T-helper 1 cell (primary cell): Measurements from ENCODE around the gene PCSK5.

ENCODE experiments used
- DNase-seq, 5 donors: peaks; one replicate each; pipeline ENCODE4 v3.0.0-alpha.2; 2012 to 2020

The PCSK5 gene

DNA sequence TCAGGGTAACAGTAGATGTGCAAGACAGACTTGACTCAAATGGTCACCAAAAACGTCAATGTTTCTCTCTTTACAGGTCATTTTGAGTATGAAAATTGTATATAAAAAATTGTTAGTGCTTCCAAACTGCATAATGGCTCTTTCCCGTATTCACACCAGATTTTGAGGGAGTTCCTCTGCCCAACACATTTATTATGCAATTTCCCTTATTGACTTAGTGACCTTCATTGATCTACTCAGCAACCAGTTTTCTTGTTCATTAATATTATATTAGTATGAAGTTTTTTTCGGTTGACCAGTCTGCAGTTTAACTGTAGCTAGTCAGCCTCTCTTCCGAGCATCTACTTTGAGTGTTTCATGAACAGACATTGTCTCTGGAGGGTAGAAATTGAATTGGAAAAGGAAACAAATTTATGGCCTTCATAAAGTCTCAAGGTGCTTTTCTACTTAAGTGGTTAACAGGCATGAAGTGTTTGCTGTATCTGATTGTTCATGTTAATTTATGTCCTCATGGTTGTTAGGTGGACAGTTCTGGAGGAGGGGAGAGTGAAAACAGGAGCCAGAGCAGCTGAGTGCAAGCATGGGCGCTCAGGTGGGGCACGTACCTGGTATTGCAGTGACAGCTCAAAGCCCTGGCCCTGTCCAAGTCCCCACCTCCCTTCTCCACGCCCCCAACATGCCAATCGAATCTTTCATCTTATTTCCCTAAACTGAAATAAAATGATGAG is 263.6 kb downstream of the PCSK5 start:
- no peak for DNase-seq

- DNase-seq, result no peak
Observed at GRCh38 chr9:76155361-76155760, 264.9 kb downstream of the PCSK5 start.

DNA sequence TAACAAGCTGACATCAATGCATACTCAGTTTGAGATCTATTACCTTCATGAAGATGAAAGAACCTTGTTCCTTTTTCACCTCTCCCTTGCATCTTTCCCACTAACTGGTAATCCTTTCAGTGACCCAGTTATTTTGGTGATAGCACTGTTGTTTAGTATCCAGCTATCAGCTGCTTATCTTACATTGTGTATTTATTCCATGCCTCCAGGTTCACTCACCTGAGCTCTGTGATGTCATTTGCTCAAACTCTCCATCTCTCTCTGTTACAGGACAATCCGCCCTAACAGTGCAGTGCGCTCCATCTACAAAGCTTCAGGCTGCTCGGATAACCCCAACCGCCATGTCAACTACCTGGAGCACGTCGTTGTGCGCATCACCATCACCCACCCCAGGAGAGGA is 268.2 kb downstream of the PCSK5 start:
- no peak for DNase-seq

DNA sequence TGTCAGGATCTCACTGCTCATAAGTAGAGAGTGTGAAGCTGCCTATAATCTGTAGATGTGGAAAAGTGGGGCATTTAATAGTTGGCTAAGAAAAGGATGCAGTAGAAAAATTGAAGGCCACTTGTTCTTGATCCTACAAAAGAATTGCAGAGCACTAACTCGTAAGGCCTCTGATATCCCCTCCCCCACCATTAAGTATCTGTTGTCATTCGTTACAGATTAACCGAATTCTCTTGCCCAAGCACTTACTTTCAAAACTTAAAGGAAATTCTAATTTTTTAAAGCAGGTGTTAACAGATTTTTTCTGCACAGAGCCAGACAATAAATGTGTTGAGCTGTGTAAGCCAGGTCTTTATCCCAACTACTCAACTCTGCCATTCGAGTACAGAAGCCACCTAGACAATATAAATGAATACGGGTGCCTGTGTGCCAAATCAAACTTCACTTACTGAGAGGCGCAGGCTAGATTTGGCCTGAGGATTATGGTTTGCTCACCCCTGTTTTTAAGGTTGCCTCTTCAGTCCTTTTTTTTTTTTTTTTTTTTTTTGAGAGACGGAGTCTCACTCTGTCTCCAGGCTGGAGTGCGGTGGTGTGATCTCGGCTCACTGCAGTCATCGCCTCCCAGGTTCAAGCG is 268.9 kb downstream of the PCSK5 start:
- DNase-seq, result no peak

- DNase-seq, result no peak
Observed at GRCh38 chr9:76161106-76161505, 270.6 kb downstream of the PCSK5 start.

- no peak for DNase-seq
Observed at GRCh38 chr9:76161541-76161940, 271.1 kb downstream of the PCSK5 start.

DNA sequence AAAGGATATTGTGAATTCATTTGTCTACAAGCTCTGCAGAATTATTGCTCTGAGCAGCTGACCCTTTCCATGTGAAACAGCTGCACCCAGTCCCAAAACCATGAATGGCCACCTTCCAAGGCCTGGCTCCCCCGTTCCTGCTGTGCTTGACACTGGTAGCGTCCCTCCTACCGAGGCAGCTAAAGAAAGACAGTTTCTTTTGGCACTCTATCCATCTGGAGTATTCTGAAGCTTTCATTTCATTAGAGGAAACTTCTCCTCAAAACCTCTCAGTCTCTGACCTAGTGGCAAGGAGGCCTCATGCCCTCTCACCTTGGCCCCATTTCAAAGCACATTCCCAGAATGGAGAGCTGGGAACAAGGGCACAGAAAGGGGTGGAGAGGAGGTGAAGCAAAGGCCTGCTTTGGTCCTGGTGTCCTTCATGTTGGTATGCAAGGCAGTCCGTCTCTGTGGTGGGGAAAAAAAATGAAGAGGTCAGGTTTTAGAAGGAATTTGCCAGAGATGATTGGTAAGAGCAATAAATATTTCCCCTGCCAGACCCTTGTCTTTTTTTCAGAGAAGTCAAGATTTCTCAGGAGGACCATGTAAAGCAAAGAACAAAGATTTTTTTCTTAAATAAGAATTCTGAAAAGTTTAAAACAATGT is 271.7 kb downstream of the PCSK5 start:
- no peak for DNase-seq

DNA sequence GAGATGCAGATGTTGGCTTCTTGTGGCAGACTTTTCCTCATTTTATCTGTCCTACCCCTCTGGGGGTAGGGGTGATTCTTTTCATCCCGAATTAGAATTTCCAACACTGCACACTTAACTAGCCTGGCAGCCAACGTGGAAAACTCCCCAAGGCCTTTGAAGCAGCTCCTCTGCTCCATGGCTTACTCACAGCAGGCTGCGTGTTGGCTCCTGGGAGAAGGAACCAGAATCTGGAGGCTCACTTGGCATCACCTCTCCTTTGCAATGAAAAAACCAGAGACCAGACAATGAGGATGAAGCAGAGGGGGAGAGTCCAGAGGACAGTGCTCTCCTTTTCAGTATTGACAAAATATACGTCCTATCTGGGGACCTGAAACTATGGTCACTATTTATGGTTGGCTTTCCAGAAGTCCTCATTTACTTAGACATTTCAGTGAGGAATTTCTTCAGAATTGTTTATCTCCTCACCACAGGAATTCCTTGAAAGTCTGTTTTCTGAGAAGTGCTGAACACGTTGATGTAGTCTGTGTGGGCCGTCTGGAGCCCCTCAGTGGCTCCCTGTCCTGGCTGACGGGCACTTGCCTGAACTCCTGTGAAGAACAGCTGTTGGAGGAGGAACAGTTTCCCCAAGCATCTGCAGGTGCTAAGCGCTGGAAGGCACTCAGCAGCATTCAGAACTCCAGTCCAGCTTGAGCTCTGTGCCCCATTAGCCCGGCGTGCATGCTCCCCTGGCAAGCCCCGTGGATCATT is 272.5 kb downstream of the PCSK5 start:
- no peak for DNase-seq

DNA sequence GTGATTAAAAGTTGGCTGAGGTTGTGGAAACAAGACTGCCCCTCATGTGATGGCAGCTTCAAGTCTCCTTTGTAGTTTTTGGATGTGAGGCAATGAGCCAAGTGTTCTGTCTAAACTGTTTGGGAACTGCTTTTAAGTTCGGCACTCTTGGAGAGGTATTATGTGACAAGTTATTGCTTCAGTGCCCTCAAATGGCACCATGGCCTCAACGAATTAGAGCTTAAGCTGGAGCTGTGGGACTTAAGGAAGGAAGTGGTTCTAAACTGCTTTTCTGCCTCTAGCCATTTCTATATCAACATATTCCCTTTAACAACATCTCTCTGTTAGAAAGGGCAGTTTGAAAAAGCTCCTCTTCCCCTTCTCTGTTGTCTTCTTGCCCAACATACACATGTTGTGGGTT is 276.1 kb downstream of the PCSK5 start:
- DNase-seq, result no peak

DNA sequence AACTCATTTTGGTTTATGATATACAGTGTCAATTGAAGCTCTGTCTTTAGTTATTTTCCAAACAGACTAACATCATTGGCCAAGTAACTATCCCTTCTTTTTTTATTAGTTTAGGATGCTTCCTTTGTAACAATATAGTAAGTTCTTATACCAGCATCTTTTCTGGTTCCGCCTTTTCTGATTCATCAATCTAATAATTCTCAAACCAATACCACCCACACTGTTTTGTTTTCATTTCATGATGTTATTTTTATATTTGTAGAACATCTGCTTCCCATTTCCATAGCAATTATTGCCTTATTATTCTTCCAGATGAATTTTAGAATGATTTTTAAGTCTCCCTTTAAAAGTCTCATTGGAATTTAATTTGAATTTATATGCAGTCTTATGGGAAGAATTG is 285.7 kb downstream of the PCSK5 start:
- no peak for DNase-seq

- no peak for DNase-seq
Observed at GRCh38 chr9:76177931-76178330, 287.5 kb downstream of the PCSK5 start.

GRCh38 chr9:76180541-76180940 is 290.1 kb downstream of the PCSK5 start:
- no peak for DNase-seq

DNA sequence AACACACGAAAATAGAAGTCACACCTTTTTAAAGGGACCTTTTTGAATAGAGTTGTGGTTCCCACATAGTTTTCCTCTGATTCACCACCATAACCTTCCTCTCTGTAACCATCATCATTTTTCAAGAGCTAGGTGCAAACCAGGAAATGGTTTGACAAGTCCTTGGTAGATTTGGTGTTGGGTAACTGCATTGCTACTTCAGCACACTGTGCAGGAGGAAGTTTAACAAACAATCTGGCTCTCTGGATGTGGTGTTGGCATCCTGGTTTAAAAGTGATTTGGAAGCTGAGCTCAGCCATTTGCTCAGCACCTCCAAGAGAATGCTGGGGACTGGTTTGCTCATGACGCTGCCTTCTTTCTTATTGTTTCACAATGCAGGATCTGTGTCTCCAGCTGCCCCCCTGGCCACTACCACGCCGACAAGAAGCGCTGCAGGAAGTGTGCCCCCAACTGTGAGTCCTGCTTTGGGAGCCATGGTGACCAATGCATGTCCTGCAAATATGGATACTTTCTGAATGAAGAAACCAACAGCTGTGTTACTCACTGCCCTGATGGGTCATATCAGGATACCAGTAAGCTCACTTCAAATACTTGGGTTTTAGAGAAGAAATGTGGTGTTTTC is 290.7 kb downstream of the PCSK5 start:
- DNase-seq, result peak in 1 of 5 donors; percentile 54

DNA sequence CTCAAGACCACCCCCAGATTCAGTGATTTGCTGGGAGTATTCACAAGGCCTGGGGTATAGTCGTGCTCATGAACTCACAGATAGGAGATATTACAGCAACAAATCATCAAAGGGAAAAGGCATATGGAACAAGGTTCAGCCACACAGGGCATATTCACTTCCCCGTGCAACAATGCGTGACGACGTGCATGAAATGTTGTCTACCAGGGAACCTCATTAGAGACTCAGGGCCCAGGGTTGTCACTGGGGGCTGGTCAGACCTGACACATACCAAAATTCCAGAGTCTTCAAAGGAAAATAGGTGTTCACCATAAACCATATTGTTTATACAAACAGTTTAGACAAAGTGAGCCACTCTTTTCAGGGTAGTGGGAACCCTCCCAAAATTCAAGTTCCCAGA is 291.3 kb downstream of the PCSK5 start:
- no peak for DNase-seq

GRCh38 chr9:76185432-76185831 is 295.0 kb downstream of the PCSK5 start:
- no peak for DNase-seq

DNA sequence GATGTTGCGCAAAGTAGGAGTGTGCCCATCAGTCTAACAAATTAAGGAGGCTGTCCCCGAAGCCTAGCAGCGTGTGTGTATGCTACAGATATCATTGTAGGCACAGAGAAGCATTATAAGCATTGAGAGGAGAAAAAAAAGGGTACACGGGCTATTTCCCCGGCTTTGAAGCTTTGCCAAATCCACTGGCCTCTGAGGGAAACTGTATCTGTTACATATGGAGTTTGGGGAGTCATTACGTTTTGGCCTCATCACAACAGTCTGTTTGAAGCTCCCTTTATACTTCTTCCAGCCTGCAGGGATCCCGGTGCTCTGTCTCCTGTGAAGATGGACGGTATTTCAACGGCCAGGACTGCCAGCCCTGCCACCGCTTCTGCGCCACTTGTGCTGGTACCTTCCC is 297.8 kb downstream of the PCSK5 start:
- DNase-seq, result no peak

- no peak for DNase-seq
Observed at GRCh38 chr9:76188905-76189304, 298.4 kb downstream of the PCSK5 start.

DNA sequence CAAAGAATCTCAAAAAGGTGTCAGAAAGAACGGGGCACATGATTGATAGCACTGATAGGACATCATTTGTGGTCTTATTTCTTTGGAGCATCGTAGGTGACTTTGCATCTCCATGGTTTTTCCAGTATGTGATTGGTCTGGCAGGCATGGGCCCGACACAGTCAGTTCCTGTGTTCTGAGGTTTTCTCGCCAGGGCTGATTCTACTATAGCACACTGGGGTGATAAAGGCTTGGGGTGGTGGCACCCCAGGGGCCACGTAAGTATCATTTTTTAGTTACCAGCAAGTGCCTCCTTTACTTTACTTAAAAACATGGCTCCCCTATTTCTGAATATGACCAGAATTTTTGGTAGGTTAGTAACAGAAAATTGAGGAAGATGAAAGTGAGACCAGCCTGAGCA is 301.0 kb downstream of the PCSK5 start:
- DNase-seq, result no peak

GRCh38 chr9:76192013-76192412 is 301.5 kb downstream of the PCSK5 start:
- DNase-seq, result no peak

DNA sequence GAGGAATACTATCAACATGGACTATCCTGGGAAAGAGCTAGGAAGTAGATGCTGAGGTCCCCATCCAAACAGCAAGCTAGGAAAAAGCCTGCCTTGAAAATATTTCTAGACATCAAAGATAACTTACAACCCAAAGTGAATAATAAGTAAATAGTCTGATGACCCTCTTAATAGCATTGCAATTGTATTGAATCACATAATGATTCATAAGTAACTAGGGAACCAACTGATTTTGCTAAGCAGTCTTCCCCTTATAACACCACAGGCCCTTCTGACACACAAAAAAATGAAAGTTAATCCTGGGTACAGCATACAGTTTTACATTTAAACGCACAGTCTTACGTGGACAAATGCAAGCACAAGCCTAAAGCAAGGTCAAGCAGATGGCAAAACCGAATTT is 304.4 kb downstream of the PCSK5 start:
- no peak for DNase-seq

GRCh38 chr9:76198336-76198735 is 307.9 kb downstream of the PCSK5 start:
- no peak for DNase-seq

DNA sequence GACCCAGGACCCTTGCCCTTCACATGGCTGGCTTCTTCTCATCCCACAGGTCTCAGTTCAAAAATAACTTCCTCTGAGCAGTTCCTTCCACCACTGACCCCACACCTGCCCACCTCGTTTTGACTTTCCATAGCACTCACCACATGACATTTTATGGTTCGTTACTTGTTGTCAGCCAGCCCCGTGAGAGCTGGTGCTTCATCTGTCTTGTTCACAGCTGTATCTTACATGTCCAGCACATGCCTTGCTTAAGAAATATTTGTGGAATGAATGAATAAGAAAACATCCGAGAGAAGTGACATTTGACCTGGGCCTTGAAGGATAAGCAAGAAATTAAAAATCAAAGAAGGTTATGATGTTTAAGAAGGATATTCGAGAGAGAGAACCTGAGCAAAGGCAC is 309.8 kb downstream of the PCSK5 start:
- no peak for DNase-seq

- no peak for DNase-seq
Observed at GRCh38 chr9:76200745-76201144, 310.3 kb downstream of the PCSK5 start.
